Activated CD4-positive, alpha-beta T cell treated with anti-CD3 and anti-CD28 coated beads, Interleukin-2, amount 50 U/mL, for 24 hours (primary cell): ENCODE results near the gene ERFL.

Experiments
- DNase-seq, 2 donors: peaks; one replicate each; pipeline ENCODE4 v3.0.0-alpha.2; 2020; ENCODE audit warnings: low read depth in 1 of 2, low spot score in 1 of 2

ERFL gene

DNA sequence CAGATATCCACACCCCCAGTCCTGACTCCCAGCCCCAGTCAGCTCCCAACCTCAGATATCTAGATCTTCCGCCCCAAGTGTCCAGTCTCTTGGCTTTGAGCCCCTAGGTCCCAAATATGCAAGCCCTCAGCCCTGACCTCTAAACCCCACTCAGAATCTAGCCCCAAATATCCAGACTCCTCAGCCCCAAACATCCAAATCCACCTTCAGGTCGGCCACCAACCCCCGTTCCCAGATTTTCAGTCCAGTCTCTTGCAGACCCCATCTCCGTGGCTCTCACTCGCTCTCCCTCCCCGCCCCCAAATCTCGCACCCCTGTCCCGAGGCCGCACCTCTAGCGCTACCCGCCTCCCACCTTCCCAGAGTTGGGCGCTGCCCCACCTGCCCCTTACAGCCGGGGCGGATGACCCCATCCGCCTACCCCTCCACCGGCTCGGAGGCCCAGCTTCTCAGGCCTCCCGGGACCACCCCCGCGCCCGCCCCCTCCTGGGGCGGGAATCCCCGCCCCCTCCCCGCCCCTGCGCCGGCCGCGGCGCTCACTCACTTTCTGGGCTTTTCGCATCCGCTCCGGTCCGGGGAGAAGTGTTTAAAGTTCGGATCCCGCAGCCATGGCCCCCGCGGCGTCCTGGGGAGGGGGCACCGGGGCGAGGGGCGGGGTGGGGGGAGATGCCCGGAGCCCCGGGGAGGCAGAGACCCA lies 604 bp downstream of the ERFL start:
- DNase-seq = no peak

DNA sequence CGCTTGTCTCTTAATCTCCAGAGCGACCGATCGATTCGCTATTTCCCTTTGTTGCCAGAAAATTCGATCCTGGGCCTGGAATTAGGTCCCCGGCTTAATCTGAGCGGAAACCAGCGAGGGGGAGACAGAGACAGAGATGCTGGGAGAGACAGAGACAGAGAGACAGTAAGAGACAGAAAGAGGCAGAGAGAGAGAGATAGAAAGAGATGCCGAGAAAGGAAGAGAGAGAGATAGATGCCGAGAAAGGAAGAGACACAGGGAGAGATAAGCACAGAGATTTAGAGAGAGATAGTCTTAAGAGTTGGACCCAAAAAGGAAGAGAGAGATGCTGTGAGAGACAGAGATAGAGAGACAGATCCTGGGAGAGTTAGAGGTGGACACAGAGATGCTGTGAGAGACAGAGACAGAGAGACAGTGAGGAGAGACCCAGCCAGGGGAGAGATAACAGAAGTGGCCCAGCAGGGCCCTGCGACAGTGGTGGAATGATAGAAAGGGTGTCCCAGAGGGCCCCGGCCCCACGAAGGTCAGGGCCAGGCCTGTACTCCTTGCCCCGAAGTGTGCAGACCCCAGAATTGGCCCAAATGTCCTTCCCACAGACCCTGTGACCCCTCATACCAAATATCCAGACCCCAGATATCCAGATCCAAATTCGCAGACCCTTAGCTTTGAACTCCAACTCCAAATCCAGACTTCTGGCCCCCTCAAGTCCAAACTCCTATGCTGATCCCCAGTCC lies 1.3 kb downstream of the ERFL start:
- DNase-seq = no peak

DNA sequence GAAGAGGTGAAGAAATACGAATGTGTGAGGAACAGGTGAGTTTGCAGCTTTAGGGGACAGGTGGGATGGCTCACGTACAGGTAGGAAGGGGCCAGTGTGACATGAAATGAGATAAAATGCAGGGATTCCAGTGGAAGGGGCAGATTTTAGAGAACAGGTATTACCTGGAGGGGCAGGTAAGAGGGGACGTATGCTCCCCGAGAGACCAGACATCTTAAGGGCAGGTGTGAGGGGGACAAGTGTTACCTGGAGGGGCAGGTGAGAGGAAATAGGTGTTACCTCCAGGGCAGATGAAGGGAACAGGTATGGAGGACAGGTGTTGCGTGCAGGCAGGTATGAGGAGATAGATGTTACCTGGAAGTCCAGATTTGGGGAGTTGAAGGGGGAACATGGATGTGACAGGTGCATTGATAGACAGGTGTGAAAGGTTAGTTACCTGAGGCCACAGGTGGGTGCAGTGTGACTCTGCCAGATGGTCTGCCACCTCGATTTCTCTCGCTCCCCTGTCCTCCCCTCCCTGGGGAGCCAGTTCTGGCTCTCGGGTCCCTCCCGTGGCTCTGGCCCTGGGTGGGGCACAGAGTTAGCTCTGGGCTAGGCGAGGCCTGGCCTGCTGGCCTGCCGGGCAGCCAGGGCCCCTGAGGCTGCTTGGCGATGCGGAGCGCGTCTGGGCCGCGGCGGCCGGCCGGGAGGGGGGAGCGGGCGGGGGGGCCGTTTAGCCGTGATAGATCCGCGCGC lies 2.1 kb downstream of the ERFL start:
- DNase-seq = no peak

DNA sequence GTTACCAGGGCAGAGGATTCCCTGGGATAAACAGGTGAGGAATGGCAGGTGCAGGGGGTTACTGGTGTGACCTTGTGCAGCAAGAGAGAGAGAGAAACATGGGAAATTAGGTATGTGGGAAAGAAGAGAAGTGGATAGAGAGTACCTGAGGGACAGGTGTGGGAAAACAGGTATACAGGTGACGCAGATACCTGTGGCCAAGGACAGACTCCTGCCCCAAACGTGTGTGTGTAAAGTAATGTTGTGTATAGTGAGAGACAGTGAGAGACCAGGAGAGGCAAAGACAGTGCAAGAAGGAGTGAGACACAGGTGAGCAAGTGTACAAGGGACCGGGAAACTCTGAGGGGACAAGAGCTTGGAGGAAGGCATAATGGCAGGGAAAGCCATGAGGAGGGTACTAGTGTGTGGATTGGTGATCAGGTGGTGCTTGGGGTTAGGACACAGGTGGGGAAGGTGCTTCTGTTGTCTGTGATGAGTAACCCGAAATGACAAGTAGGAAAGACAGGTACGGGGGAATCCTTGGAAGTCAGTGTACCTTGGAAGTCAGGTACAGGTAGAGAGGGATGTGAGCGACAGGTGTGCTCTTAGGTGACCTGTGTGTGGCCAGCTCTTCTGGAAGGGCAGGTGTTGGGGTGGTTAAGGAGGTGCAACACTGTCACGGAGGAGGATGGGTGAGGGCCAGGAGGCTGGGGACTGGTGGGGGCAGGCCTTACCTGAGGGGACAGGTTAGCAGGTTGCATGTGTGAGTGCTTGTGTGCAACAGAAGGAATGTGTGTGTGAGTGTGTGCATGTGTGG lies 2.8 kb downstream of the ERFL start:
- DNase-seq = no peak

DNA sequence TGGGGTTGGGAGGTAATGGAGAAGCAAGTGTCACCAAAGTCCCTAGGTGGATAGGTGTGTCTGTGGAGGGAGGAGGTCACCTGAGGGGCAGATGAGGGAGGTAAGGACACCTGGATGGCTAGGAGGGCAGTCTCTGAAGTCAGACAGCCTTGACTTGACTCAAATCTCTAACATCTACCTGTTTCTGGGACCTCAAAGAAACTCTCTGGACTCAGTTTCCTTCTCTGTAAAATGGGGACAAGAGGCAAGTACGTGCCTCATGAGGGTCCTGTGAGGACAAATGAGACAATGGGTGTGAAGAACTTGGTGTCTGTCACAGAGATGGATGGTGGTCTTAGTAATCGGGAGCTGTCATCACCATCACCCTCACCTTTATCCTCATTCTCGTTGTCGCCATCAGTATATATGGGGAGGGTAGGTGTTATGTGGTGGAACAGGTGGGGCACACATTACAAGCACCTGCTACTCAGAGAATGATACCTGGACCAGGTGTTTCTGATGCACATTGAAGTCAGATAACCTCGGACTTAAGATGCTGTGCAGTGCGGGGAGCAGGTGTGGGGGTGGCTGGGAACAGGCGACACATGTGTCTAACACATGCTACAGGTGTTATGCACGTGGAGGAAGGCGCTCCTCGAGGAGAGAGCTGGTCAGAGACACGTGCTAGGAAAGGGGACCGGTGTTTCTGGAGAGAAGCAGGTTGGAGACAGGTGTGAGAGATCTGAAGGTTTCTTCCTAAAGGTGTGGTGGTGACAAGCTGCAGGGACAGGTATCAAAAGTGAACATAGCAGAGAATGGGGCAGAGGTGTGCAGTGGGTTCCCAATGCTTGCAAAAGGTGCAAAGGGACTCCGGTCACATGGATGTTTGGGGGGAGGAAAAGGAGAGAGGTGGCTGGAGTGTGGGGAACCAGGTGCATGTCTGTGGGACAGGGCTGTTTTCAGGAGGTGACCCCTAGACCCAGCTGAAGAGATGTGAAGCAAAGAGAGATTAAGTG lies 3.8 kb downstream of the ERFL start:
- DNase-seq = no peak

DNA sequence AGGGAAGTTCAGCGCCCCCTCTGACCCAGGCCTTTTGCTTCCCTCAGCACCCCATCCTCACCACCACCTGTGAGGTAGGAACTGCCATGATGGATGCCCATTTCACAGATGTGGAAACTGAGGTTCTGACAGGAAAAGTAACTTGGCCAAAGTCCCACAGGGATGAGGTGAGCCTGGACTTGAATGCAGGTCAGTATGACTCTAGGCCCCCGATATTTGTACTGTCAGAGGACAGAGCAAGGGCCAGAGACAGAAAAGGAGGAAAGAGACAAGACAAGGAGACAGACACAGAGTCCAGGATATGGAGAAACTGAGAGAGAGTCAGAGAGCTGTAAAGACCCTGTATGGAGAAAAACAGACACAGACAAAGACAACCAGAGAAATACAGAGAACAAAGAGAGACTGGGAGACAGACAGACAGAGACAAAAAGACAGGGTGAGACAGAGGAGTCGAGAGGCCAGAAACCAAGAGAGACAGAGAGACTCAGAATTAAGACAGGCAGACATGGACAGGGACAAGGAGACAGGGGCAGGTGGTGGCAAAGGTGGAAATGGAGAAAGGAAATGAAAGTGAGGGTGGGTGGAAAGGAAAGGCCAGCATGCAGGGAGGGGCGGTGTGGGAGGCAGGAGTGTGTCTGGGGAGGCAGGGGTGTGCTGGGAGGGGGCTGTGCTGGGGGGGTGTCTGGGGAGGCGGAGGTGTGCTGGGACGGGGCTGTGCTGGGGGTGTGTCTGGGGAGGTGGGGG lies 5.0 kb downstream of the ERFL start:
- no peak for DNase-seq

DNA sequence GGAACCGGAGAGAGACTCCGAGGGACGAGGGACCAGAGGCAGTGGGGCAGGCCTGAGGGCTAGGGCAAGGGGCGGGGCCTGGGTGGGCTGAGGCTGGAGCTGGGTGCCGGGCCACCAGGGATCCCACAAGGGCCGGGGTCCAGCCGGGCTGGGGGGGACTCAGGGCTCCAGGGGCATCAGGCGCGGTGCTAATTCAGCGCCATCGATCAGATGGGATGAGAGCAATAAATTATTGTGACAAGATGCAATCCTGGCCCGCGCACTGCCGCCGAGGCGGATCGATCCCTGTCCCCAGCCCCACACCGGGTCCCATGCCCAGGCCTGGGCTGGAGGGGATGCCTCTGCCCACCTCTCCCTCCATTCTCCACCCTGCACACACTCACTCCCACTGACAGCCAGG lies 5.7 kb downstream of the ERFL start:
- DNase-seq = no peak

DNA sequence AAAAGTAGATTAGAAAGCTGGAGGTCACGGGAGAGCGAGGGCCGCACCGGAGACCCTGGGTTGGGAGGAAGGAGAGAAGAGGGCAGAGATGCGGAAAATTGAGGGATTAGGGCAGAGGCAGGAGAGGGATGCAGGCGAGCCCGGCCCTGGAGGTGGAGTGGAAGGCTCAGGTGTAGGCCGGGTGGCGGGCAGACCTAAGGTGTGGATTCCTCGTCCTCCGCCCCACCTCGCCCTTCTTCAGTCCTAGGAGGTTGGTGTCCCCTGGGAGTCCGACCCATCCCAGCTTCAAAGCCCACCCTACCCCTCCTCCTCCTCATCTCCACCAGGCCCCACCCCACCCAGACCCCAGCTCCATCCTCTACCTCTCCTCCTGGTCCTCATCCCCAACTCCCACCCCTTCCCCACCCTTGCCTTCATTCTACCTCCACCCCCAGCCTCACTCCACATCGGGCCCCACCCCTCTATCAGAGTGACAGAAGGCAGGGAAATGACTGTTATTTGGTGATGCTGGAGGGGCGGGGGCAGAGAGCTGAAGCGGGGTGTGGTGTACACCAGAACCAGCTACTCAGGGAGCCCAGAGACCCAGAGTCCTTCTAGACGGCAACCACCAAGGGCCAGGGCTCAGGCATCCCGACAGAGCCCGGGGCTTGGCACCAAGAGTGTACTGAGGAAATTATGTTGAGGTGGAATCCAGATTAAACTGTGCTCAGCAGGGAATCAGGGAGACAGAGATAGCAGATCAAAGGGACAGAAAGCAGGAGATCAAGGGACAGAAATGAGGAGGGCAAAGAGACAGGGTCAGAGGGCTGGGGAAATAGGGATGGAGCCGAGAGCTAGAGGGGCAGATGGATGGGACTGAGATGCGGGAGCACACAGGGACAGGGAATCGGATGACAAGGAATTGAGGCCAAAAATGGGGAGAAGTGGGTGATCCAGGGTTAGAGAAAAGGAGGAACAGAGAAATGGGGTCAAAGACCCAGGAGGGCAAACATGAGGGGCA lies 6.4 kb downstream of the ERFL start:
- DNase-seq = no peak

DNA sequence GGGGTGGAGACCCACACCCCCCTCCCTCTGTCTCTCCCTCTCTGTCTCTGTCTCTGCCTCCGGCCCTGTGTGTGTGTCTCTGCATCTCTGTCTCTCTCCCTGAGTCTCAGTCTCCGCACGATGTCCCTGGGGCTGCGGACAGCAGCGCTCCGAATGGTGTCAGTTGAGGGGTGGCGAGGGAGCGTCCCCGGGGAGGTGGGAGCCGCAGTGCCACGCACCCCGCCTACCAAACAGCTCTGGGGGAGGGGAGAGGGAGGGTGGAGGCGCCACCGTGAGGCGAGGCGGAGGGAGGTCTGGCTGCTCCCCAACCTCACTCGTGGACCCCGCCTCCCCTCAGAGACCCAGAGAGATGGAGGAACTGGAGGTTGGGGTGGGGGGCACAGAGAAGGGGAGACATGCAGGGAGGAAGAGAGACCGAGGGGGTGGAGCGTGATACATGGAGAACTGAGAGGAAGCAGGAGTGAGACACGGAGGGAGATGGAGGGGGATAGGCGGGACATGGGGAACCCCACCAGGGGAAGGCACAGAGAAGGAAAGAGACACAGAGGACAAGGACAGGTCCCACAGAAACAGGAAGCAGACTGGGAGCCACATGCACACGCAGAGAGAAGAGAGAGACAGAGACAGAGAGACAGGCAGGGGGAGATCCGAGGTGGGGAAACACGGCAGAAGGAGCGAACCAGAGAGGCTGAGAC lies 7.2 kb downstream of the ERFL start:
- no peak for DNase-seq

DNA sequence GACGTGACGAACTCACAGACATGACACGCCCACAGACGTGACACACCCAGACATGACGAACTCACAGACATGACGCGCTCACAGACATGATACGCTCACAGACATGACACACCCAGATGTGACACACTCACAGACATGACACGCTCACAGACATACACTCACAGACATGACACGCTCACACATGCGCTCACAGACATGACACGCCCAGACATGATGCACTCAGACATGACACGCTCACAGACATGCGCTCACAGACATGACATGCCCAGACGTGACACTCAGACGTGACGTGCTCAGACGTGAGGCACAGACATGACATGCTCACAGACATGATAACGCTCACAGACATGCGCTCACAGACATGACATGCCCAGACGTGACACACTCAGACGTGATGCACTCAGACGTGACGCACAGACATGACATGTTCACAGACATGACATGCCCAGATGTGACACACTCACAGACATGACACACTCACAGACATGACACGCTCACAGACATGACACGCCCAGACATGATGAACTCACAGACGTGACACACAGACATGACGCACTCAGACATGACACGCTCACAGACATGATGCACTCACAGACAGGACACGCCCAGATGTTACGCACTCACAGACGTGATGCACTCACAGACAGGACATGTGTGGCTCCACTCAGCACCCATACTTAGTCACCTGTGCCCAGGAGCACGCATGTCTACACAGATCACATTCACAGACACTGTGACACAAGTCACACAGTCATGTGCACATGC lies 8.1 kb downstream of the ERFL start:
- no peak for DNase-seq

DNA sequence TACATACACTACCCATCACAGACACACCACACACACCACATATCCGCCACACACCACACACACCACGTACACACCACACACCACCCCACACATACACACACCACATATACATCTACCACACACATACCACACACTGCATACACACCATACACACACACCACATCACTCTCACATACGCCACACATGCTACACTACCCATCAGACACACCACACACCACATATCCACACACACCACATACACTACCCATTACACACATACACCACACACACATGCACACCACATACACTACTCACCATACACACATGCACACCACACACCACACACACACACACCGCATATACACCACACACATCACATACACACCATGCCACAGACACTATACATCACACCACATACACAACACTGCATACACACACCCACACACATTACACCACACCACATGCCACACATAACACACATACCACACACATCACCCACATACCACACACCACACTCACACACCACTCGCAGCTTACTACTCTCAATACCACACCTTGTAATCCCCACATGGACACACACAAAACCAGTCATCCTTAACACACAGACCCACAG lies 9.5 kb downstream of the ERFL start:
- no peak for DNase-seq

DNA sequence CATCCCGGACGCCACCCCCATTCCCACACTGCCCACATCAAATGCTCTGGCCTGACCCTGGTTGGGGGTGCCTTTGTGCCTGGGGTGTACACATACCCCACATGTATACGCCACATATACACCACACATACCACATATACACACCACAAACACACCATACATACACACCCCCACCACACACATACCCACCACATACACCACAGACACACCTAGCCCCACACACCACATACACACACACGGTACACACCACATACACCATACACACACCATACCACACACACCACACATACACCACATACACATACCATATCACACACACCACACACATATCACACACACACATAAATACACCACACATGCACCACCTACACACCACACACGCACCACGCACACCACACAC lies 10.2 kb downstream of the ERFL start:
- DNase-seq = no peak

DNA sequence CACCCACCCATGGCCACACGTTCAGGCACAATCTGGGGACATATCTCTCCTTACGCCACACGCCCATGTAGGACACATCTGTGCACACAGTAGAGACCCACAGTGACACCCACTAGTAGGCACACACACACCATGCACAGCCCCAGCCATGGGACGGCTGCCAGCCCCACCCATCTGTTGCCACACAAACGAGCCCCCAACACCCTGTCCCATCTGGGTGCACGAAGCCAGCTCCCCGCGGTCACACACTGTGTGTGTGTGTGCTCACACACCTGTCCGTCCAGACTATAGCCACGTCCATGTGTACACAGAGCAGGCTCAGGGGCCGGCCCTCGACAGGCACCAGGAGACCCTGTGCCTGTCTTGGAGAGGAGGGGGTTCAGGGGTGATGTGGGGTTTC lies 10.6 kb downstream of the ERFL start:
- no peak for DNase-seq

DNA sequence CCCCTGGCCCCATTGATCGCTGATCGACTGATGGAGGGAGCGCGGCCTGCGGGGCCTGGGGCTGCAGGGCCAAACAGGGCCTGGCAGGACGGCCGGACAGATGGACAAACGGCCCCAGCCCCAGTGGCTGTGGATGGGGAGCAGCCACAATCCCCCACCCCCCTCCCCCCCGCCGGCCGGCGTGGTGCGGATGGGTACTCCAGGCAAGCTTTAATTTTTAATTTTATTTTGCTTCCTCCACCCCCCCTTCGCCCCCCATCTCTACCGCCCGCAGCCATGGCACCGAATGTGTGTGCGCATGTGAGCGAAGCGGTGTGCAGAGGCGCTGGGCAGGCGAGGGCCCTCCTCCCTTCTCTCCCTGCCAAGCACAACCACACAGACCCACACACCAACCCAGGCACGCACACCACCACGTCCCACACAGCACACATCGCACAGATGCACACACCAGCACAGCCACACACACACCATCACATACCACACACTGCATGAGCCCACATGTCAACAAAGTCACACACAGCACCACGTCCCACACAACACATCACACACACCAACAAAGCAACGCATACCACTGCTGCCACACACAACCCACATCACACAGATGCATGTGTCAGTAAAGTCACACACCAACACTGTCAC lies 12.4 kb downstream of the ERFL start:
- no peak for DNase-seq

DNA sequence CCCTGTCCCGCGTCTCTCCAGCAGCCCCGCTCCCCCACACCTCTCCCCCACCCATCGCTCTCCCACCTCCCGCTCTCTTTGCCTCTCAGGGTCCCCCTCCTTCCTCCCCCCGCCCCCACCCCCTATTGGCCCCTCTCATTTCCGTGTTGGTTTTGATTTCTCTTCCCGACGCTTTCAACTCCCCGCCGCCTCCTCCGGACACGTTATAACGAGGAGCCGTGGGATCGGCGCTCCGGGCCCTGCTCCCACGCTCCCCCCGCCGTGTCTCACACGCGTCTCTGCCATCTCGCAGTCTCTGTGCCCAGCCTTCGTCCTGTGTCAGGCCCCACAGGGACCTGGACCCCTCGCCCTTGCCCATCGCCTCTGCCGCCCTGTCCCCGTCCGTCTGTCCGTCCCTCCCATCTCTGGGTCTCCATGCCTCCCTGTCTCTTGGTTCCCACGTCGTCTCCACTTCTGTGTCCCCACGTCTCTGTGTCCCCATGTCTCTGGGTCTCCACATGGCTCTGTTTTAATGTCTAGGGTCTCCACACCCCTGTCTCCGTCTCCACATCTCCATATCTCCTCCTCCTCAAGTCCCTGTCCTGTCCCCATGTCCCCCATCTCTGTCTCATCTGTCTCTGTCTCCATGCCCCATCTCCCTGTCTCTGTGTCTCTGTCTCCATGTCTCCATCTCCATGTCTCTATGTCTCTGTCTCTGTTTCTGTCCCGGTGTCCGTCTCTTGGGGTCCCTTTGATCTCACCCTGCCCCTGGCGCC lies 13.1 kb downstream of the ERFL start:
- no peak for DNase-seq
